Endothelial cell of umbilical vein (primary cell): Measurements from ENCODE around the gene FBN2.
"Not testable (repeated sequence)": the region's sequence is repeated elsewhere in the genome, so short reads cannot be mapped to it uniquely, and the experiment has no call there.

Experiments used
- CTCF ChIP-seq, 2 donors: IDR thresholded peaks; 1 replicate in 1 of 2; 2 replicates in 1 of 2; pipeline ENCODE4 v1.5.1; 2011; ENCODE audit warnings: low read length in 2 of 2, mild to moderate bottlenecking in 2 of 2, moderate library complexity in 2 of 2, control low read depth in 1 of 2, inconsistent platforms in 1 of 2, low read depth in 1 of 2; ENCODE audit not compliant: insufficient read depth in 1 of 2; ENCODE audit errors: extremely low read depth in 1 of 2
- EZH2 ChIP-seq: IDR thresholded peaks from 2 replicates; pipeline ENCODE4 v1.6.1; 2012; ENCODE audit warnings: borderline replicate concordance, low read depth, mild to moderate bottlenecking, moderate library complexity, low read length, inconsistent platforms; ENCODE audit not compliant: severe bottlenecking
- FOS ChIP-seq: IDR thresholded peaks from 2 replicates; pipeline ENCODE4 v1.6.1; 2011; ENCODE audit warnings: mild to moderate bottlenecking, low read length, moderate library complexity, borderline replicate concordance; ENCODE audit not compliant: insufficient read depth
- GATA2 ChIP-seq: IDR thresholded peaks from 2 replicates; pipeline ENCODE4 v1.7.0; 2011; ENCODE audit warnings: low read depth, mild to moderate bottlenecking, moderate library complexity, mixed read lengths, low read length; ENCODE audit not compliant: insufficient read length, insufficient read depth
- JUN ChIP-seq: IDR thresholded peaks from 2 replicates; pipeline ENCODE4 v1.6.1; 2011; ENCODE audit warnings: borderline replicate concordance, low read depth; ENCODE audit not compliant: insufficient read length, insufficient read depth
- MAX ChIP-seq: IDR thresholded peaks from 2 replicates; pipeline ENCODE4 v1.6.1; 2011; ENCODE audit not compliant: insufficient read depth, insufficient read length
- MYC ChIP-seq: IDR thresholded peaks from one replicate; pipeline ENCODE4 v1.6.1; 2011; ENCODE audit warnings: mild to moderate bottlenecking, low read depth, low read length
- POLR2A ChIP-seq: IDR thresholded peaks from 2 replicates; pipeline ENCODE4 v1.6.1; 2012; ENCODE audit warnings: low read depth, mild to moderate bottlenecking, control low read depth, low read length
- POLR2AphosphoS5 ChIP-seq: IDR thresholded peaks from 2 replicates; pipeline ENCODE4 v1.6.1; 2012; ENCODE audit warnings: low read depth, mild to moderate bottlenecking, control low read depth, low read length, moderate library complexity; ENCODE audit not compliant: insufficient read depth

GRCh38 chr5:128503727-128504126, 34.3 kb downstream of the FBN2 start:
- TF ChIP-seq CTCF (IDR thresholded peaks at IDR 0.05; ENCODE audit: extremely low read depth in 1 of 2, insufficient read depth in 1 of 2, low read depth in 1 of 2, low read length in 2 of 2); EZH2; POLR2A; JUN; POLR2AphosphoS5; MAX; MYC; FOS; GATA2: not testable (repeated sequence)
